Measurements from ENCODE around the gene PTPN12.

DNA sequence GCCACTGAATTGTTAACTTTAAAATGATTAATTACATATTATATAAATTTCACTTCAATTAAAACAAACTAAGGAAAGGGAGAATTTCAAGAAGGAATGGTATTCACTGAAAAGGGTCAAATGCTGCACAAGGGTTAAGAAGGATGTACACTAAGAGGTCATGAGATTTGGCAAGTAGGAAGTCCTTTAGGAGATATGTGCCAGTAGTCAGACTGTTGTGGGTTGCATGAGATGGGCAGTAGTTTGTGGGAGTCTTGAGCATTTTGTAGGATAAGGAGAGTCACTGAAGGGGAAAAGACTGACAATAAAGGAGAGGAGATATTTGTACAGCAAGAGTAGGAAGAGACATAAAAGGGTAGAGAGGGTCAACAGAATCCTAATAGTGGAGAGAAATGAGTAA is 12.4 kb upstream of the PTPN12 start:
- TF ChIP-seq, protein P1, sequence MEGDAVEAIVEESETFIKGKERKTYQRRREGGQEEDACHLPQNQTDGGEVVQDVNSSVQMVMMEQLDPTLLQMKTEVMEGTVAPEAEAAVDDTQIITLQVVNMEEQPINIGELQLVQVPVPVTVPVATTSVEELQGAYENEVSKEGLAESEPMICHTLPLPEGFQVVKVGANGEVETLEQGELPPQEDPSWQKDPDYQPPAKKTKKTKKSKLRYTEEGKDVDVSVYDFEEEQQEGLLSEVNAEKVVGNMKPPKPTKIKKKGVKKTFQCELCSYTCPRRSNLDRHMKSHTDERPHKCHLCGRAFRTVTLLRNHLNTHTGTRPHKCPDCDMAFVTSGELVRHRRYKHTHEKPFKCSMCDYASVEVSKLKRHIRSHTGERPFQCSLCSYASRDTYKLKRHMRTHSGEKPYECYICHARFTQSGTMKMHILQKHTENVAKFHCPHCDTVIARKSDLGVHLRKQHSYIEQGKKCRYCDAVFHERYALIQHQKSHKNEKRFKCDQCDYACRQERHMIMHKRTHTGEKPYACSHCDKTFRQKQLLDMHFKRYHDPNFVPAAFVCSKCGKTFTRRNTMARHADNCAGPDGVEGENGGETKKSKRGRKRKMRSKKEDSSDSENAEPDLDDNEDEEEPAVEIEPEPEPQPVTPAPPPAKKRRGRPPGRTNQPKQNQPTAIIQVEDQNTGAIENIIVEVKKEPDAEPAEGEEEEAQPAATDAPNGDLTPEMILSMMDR (IDR thresholded peaks at IDR 0.05) = no peak
- no peak for TF ChIP-seq POLR2A (IDR thresholded peaks at IDR 0.05)
